HG03457 (cell line): ENCODE measurements around the gene A2M.

Source experiments
- ATAC-seq: cut with Tn5 transposase; IDR thresholded peaks from one replicate; pipeline ENCODE4 v1.9.1; 2021; ENCODE audit warnings: moderate number of reproducible peaks; ENCODE audit not compliant: unreplicated experiment

The A2M gene

DNA sequence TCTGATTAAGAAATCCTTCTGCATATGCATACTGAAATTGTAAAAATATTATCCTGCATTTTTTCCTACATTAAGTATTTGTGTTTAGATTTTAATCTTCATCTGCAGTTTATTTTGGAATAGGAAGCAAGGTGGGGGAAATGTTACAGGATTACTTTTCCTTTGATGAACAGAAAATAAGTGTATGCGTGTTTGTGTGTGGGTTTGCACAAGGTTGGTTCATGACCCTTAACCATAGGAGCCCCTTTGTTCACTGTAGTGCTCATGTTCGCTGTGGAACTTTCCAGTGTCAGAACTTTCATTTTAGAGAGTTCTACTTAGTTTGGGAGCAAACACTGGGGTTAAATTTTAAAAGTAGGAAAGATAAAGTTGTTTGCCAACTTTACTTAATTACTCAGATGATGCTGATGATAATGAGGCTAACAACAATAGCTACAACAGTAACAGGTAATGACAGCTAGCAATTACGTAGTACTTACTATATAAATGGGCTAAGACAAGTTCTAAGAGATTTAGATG, 6.4 kb upstream of the A2M start:
- no peak for ATAC-seq

DNA sequence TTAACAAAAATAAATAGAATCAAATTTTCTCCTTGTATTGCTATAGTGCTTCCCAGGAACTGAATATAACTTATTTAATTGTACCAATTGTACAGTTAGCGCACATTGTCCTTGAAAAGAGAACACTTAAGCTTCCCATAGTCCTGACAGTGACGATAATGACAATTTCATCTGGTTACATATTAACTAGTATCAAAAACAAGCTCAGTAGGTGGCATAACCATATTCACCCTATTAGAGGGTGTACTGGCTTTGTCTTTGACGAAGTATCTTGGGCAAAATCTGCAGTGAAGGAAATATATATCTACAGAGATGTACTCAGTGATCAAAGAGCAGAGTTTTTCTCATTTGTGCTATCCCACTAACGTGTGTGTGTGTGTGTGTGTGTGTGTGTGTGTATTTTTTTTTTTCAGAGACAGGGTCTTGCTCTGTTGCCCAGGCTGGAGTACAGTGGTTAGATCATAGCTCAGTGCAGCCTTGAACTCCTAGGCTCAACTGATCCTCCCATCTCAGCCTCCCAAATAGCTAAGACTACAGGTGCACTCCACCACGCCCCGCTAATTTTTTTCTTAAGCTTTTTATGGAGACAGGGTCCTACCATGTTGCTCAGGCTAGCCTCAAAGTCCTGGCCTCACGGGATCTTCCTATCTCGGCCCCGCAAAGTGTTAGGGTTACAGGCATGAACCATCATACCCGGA, 4.9 kb upstream of the A2M start:
- no peak for ATAC-seq

DNA sequence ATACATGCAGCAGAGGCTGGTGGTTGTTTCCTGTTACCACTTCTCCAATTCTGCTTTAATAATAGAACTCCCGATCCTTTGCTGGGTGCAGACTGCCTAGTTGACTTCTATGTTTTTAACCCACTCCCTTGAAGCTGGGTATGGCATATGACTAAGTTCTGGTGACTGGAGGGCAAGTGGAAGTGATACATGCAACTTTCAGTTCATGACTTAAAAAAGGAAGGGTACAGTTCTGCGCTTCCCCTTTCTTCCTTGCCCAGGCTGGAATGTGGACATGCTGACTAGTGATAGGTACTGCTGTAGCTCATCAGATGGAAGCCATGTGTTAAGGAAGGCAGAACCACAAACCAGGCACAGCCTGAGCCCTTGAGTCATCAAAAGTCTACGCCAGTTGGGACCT, 2.4 kb upstream of the A2M start:
- no peak for ATAC-seq

- ATAC-seq, result no peak
These were observed 773 bp downstream of the A2M start for GRCh38 chr12:9114946-9115345.

- no peak for ATAC-seq
These were observed 1.8 kb downstream of the A2M start for GRCh38 chr12:9113987-9114309.

DNA sequence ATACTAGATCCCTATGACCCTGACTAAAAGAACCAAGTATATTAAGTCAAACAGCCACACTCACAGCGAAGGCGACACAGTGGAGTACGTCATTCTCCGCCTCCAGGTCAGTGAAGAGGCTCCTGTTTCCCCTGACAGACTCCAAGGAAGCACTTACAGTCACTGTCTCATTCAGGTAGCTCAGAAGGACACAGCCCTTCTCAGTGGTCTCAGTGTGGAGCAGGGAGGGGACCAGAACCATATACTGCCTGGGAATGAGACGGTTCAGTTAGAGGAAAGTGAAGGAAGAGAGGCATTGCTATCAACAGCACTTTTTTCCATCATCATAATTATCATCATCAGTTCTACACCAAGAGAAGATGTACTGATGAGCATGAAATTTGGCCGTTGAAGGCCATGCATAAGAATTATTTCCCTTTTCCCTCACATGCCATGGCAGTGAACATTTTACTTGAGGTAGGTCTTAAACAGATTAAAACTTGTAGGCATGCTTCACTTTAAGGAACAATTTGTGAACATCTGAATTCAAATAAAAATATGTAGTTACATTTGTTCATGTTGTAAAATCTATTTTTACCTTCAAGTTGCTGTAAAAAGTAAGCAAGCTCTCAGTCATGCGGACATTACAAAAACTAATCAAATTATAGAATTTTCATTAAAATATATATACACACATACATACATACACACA, 2.3 kb downstream of the A2M start:
- ATAC-seq, result no peak

DNA sequence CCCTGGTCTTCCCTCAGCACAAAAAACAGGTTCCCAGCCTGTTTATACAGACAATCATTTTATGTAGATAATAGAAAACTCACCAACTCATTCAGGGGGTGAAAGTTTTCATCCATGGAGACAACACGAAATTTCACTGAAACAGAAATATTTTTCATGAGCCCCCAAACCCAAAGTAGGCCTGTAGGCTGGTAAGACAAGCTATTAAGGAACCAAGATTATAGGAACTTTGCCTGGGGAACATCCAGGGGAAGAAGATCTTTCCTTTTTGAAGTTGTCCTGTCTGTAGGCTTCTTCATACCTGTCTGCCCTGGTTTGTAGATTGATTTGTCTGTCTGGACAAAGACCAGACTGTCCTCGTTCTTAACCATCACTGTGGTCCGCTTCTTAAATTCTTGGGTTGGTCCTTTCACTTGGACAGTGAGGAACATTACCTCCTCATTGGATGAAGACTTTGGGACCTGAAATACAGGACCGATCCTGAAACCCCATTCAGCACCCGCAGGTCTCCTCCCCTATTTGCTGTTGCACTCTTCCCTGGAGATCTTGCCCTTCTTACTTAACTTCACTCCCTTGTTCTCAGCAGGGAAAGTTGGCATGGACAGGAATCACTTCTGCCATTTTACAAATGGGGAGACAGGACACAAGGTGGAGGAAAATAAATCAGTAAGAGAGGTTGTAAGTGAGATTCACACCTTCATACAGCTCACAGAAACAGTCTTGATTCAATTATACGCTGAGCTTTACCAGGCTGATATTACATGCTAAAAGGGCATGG, 3.5 kb downstream of the A2M start:
- no peak for ATAC-seq

- no peak for ATAC-seq
These were observed 4.2 kb downstream of the A2M start for GRCh38 chr12:9111525-9111924.

DNA sequence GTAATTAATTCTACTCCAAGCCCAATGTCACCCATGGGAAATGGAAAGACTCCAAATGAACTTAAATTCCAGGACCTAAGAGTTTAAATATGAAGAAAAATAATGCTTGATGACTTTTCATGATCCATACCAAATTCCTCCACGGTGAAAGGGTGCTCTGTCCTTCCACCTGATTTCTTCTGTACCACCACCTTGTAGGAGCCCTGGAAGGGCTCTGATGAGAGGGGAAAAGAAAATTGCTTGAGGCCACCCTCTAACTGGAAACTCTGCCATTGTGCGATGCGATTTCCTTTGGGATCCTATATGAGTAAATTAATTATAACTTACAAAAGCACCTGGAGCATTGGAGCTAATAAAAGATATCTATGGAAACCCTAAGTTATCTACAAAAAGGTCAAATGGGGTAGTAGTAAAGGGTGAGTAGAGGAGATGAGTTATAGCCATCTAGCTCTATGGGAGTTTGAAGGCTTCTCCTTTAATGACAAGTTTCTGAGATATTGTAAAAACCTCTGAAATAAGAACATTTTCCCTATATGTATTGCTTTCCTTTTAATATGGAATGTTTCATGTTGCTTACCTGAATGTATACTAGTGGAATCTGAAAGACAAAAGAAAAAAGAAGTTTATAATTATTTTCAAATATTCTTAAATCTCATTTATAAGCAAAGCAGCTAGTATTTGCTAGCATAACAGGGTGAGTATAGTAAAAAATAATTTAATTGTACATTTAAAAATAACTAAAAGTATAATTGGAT, 5.8 kb downstream of the A2M start:
- ATAC-seq, result no peak

DNA sequence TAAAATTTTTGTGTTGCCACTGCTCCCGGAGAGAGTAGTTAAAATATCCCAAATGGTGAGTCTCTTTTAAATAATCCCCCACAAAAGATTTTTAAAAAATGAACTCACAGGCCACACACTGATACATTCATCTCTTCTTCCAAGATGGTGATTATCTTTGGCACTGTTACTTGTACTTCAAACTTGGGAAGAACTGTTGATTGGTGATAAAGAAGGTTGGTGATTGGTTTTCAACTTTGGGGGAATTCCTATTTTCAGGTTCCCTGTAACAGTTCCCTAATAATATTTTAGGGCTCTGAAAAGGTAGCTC, 6.6 kb downstream of the A2M start:
- no peak for ATAC-seq

GRCh38 chr12:9108504-9109212, 7.1 kb downstream of the A2M start:
- no peak for ATAC-seq

DNA sequence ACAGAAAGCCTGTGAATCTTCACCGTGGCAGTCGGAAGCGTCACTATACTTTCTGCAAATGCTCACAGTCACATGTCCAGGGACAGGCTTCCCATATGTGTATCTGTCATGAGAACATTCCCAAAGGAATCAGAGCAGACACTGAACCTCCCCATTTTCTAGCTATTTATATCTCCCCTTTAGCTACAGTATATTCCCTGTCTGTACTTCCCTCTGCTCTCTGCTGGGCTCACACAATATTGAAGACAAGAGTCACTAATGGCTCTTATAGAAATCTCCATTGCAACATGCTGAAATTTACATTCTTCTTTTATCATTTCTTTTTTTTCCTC, 8.2 kb downstream of the A2M start:
- ATAC-seq, result no peak

- no peak for ATAC-seq
These were observed 8.8 kb downstream of the A2M start for GRCh38 chr12:9106610-9107541.

DNA sequence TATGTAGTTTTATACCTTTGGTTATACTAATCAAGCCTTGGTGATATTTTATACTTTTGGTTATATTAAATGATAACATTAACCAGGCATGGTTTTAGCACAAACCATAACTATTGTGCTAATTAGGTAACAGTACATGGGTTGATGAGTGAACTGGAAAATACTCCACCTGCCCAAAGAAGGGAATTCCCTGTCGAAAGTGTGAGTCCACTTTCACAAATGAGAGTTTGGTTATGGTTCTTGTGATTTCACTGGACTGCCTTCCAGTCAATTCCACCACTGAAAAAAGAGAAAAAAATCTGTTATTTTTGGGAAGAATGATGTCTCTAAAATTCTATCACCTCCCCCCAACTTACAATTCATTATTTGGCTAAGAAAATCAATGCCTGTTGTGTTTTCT, 9.7 kb downstream of the A2M start:
- ATAC-seq, result no peak

- no peak for ATAC-seq
These were observed 10.8 kb downstream of the A2M start for GRCh38 chr12:9104767-9105423.

GRCh38 chr12:9104087-9104486, 11.6 kb downstream of the A2M start:
- ATAC-seq, result no peak

- ATAC-seq, result no peak
These were observed 12.5 kb downstream of the A2M start for GRCh38 chr12:9103050-9103849.

- ATAC-seq, result no peak
These were observed 14.6 kb downstream of the A2M start for GRCh38 chr12:9101018-9101687.
